ENCODE measurements around the gene NRP1. TPM values are rescaled to one million over a fixed set of nuclear protein-coding genes. Genes with fewer than 3 reads are reported as not detected.
A peak's percentile ranks its signal among the peaks of the same experiment; 100 is the strongest.

NRP1 gene
- total RNA-seq, 1 donor from 2014 or later: 175 TPM

DNA sequence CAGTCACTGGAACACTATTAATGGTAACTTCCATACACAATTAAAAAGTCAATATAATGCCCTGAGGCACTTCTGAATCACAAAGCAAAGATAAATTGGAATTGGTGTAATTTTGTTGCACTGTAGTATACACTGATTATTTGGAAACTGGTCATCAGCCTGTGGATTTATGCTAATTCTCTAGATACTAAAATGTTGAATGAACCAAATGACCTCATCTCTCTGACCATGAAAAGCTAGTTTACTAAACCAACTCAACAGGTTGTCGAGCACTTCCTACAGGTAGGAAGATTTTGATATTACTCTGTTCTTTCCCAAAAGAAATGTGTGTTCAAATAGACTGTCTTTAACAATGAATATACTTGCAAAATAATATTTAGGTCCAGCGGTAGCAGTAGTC is 5.3 kb downstream of the NRP1 start:
- ATAC-seq: no peak
- intact Hi-C loops (cut with micrococcal nuclease): loop anchor here (5.0 kb wide), 1 partner anchor 132 kb away; no protein-coding TSS in a partner anchor
- DNase-seq: no peak

DNA sequence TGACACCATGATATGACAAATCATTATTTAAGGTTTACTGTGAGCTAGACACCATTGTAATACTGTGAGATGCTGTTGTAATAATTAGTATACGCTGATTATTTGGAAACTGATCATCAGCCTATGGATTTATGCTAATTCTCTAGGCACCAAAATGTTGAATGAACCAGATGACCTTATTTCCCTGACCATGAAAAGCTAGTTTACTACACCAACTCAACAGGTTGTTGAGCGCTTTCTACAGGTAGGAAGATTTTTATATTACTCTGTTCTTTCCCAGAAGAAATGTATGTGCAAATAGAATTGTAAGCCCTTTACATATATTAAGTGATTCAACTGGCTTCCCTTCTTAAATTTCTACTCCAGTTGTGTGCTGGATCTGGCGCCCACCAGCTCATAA is 6.2 kb downstream of the NRP1 start:
- DNase-seq (no peak), ATAC-seq (no peak)
- intact Hi-C loops (cut with micrococcal nuclease): loop anchor here (5.0 kb wide), 1 partner anchor 131 kb away; no protein-coding TSS in a partner anchor

DNA sequence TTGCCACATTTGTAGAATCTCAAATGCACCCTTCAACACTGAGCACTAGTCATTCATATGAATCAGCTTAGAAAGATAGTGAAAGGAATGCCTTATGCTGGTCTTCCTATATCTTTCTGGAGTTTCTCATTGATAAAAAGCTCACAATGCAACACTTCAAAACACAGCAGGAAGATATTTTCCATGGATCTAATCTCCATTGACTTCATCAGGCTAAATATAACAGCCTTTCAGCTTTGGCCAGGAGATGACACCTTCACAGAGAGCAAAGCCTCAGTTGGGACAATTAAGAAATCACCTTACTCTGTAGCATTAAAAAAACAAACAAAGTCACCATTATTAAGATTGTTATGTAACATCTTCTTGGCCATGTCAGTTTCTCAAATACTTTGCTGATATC is 6.7 kb downstream of the NRP1 start:
- ATAC-seq (peak; percentile 37), DNase-seq (no peak)
- intact Hi-C loops (cut with micrococcal nuclease): loop anchor here (5.0 kb wide), 1 partner anchor 130 kb away; no protein-coding TSS in a partner anchor

DNA sequence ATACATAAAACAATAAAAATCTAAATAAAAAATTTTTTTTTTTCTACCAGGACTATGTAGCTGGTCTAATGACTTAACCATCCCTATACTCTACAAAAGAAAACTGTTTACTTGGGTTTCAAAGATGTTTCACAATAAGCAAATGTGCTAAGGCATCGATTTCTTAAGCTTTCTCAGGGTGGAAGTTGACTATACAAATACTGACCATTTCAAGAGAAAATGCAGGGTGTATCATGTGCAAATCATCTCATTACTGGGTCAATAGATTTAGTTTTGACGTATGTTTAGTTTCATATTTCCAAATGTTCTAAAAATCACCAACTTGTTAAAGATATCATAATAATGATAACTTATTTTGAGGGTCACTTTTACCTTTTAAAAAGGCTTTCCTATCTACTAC is 7.5 kb downstream of the NRP1 start:
- ATAC-seq: no peak
- no peak for DNase-seq
- intact Hi-C loops (cut with micrococcal nuclease): loop anchor here (5.0 kb wide), 1 partner anchor 130 kb away; no protein-coding TSS in a partner anchor

DNA sequence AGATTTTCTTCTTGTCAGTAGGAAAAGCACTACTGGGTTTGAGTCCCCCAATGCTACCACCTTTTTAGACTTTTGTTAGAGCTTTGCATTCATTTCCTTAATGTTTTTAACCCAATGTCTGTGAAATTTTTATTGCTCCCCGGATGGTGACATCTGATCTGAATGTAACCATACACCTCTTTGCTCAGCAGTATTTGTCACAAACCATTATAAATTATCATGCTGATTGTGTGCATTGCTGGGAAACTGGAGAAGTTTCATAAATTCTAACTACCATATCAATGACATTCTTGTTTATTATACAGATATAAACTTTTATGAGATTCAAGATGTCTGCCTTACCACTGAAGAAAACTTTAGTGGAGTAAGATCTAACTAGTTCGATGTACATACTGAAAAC is 8.5 kb downstream of the NRP1 start:
- DNase-seq: no peak
- intact Hi-C loops (cut with micrococcal nuclease): loop anchor here (5.0 kb wide), 1 partner anchor 129 kb away; no protein-coding TSS in a partner anchor

DNA sequence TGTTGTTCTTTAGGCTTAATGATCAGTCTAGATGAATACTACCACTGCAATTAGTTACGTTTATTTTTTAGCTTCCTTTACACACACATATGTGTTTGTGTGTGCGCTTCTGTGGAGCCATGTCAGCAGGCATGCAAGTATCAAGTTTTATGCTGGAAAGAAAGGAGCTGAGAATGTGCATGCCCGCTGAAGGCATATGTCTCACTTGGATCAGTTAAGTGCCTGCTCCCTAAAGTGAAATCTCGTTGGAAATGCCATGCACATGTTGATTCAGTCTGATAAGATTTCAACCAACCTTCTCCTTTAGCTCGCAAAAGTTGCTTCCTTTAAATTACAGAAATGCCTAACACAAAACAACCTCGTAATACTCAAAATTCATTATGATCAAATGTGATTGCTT is 10.7 kb downstream of the NRP1 start:
- DNase-seq (no peak), ATAC-seq (no peak)
- intact Hi-C loops (cut with micrococcal nuclease): no loop called here

More for the DNA sequence above, 8.5 kb downstream of the NRP1 start:
- no peak for ATAC-seq

DNA sequence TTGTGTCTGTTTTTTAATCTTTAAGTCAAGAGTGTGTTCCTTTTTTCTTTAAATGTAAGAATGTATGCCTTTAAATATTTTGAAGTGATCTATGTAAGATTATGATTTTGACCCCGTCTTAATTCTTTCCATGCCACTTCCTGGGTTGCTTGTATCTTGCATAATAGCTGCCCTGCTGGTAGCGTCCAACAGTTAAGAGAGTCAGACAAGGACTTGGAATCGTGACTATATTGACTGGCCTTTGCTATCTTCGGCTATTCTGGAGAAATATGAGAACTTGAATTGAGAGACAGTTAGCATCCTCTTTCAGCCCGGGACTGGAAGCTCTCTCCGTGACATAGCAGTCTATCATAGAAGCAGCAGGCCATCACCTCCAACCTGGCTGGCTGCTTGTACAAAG is 13.0 kb downstream of the NRP1 start:
- ATAC-seq (peak; percentile 18), DNase-seq (no peak)
- intact Hi-C loops (cut with micrococcal nuclease): no loop called here

DNA sequence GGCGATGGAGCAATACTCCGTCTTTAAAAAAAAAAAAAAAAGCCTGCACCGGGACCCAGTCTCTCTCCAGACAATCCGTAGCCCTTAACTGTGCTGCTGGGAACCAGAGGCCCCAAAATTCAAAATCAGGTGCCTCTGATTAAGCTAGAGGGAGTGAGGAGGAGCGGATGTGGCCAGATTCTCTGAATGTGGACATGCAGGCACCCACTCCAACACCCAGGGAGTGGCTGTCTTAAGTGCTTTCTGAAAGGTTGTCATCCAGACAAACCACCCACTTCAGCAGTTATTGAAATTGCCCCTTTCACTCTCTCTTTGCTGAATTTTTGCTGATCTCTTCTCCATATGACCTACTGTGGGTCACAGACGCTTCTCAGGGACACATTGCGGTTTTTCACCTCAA is 14.2 kb downstream of the NRP1 start:
- intact Hi-C loops (cut with micrococcal nuclease): no loop called here
- DNase-seq (no peak), ATAC-seq (no peak)

DNA sequence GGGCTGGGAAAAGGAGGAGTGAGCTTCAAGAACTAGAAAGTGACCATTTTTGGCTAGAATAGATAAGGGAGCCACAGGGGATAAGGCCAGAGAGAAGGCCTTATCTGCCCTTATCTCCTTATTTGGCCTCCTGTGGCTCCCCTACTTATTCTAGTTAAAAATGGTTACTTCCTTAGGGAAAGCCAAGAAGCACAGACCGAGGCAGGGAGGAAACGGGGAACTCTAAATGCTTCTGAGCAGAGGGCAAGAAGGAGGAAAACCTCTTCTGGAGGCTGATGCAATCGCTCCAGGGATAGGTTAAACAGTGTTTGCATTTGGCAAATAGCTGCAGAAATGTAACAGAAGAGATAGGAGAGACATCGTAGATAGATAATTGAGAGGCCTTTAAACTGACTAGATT is 18.6 kb downstream of the NRP1 start:
- intact Hi-C loops (cut with micrococcal nuclease): no loop called here
- ATAC-seq: peak; percentile 43
- DNase-seq: no peak

DNA sequence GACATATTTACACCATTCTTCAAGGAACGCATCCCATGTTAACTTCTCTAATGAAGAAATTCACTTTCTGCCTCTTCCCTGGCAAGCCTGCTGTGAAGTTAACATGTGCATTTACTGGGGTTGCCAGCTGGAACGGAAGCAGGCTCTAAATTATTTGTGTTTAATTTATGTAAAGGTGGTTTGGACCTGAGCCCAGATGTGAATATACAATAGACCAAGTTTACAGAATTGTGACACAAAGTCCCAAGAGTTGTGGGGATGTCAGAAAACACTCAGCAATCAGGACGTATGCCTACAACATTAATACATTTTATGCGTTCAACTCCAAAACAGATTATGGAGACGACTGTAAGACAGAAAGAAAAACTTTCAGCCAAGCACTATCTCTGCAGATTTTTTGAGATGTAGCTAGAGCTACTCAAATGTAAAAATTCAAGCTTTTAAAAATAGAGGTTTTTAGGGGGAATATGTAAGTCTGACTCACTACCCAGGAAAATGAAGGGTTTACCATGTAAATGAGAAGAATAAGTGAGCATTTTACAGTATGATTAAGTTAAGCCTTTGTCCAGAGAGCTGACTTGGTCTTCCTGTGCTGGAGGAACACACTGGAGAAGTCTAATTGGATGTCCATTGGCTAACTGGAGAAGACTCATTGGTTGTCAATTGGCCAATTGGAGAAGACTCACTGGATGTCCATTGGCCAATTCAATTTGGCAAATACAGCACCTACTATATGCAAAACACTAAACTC is 19.5 kb downstream of the NRP1 start:
- ATAC-seq (no peak), DNase-seq (no peak)
- intact Hi-C loops (cut with micrococcal nuclease): no loop called here

DNA sequence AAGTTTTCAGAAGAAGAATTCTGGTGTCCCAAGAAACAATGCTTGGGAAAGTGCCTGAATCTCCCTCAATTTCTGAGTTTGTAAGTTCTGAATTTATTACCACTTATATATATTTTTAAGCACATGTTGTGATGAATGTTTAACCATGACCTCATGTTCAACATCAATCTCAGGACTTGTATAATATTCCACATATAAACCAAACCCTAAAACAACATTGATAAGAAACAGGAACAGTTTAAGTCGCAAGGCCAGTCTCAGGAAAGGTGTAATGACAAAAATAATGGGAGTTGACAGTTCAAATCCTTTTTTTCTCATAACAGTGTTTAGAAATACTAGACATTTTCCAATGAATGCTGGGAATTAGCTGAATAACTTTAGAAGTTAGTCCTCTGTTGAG is 22.8 kb downstream of the NRP1 start:
- no peak for ATAC-seq
- DNase-seq: no peak
- intact Hi-C loops (cut with micrococcal nuclease): no loop called here

DNA sequence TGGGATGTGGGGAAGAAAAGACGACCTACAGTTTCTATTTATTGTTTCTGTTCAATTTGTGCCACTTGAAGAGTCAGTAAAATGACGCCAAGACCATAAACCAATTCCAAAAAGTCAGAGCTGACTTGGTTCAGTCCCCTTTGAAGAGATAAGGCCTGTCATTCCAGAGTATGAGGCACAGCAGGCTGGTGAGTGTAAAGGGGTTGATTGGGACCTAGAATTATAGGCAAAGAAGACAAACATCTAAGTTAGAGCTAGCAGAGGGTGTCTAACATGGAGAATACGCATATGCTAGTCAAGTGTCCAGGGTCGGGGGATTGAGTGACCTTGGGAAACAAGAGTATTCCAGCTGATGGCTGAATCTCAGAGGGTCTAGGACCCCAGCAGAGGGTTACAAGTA is 23.6 kb downstream of the NRP1 start:
- peak; percentile 42 for ATAC-seq
- DNase-seq: no peak
- intact Hi-C loops (cut with micrococcal nuclease): no loop called here

DNA sequence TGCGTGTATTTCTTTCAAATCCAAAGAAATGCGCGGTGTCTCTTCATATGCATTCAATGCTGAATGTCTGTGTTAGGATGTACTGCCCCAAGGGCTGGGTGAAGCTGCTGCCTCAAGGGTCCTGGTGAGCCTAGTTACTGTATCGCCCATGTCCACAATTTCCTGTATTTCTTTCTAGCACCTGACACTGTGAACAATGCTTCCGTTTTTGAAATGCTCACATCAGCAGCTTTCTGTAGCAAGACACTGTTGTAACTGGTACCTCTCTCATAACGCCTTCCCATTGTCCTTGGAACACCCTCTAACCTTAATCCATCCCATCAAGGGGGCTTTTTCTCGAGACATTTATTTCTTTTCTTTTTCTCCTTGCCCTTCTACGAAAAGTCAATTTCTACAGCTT is 25.1 kb downstream of the NRP1 start:
- peak; percentile 17 for ATAC-seq
- DNase-seq: no peak
- intact Hi-C loops (cut with micrococcal nuclease): no loop called here

DNA sequence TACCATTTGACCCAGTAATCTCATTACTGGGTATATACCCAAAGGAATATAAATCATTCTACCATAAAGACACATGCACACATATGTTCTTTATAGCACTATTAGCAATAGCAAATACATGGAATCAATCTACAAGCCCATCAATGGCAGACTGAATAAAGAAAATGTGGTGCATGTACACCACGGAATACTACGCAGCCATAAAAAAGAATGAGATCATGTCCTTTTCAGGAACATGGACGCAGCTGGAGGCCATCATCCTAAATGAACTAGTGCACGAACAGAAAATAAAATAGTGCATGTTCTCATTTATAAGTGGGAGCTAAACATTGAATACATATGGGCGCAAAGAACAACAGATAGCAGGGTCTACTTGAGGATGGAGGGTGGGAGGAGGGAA is 26.6 kb downstream of the NRP1 start:
- DNase-seq (no peak), ATAC-seq (no peak)
- intact Hi-C loops (cut with micrococcal nuclease): no loop called here

DNA sequence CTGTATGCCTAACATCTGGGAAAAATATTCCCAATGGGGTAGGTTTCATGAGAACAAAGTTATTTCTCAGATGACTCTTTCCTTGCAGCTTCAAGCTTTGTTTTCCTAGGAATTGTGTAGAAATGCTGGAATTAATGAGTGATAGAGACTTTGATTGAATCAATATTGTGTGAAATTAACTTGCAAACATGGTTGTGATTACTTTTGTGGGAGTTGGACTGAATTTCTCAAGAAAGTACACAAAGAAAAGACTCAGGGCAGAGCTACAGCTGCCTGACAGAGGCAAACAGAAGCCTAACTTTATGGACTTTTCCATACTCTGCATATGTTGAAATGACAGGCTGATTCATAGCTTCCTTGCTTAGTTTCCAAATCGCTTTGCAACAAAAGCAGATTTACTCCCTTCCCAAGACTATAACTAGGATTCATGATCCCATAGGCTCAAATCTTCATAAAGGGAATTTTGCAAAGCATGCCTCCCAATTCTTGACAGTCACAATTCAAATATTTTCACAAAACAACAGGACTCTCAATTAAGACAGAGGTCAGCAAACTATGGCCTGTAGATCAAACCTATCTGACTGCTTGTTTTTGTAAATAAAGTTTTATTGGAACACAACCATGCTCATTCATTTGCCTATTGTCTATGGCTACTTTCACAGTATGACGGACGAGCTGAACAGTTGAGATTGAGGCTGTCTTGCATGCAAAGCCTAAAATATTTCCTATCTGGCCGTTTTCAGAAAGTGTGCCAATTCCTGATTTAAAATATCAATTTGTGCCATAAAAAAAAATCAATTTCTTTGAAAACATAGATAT is 27.6 kb downstream of the NRP1 start:
- intact Hi-C loops (cut with micrococcal nuclease): no loop called here
- DNase-seq: no peak
- no peak for ATAC-seq

DNA sequence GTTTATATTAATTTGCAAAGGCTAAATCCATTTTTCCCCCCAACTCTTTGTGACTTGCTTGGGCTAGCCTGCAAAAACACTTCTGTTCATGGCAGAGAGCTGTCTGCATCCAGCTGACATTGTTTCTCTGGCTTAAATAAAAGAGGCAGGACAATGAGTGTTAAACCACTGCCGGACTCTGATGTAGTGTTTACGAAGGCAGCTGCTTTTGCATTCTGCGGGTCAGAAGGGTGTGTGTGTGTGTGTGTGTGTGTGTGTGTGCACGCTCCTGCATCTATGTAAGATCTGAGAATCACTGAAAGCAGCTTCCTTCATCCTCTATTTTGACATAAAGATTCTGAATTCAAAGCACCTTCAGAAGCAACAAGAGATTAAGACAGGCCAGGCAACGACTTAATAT is 28.3 kb downstream of the NRP1 start:
- ATAC-seq (peak; percentile 12), DNase-seq (no peak)
- intact Hi-C loops (cut with micrococcal nuclease): no loop called here

DNA sequence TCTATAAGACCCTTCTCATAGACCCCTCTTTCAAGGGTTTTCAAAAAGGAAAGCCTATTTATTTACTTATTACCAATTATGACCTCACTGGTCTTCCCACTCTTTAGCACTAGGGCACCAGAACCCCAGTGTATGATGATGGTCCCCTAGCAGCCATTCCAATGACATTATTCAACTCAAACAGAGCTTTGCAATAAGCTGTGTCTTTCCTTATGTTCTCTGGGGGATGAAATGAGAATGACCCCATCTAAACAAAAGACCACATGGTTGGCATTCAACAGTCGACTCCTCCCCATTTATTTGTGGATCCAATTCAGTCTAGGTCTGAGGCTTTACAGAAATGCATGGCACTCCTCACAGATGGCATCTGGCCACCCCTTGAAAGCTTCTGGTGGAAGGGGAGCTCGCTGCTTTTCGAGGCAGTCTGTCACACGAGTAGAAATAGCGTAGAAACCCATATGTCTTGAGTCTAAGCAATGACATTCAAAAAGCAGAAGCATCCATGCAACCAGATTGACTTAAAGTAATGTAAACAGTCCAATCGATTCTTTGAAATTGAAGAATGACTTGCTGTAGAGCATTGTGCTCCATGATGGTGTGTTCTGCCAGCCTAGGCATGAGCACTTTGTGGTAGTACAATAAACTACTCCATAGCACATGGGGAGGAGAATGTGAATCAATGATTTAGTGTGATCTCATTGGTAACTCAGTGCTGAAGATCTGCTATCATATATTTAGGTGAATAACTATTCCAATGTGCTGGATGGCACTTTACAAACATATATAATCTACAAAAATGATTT is 29.8 kb downstream of the NRP1 start:
- intact Hi-C loops (cut with micrococcal nuclease): no loop called here

DNA sequence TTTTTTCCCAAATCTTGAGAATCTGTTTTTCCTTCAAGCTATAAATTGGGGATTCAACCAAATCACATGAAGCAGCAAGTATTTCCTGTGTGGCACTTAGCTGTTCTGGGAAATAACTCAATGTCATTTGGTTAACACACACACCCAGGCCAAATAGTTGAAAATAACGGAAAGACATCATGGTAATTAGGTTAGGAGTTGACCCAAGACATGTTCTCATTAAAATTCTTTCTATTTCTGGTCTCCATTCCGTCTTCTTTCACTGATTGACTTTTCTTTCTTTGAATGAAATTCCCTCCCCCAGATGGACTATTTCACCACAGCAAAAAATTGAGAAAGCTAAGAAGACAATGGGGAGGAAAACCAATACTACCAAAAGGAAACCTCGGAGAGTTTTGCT is 30.5 kb downstream of the NRP1 start:
- ATAC-seq (no peak), DNase-seq (no peak)
- intact Hi-C loops (cut with micrococcal nuclease): no loop called here

More for the DNA sequence above, 29.8 kb downstream of the NRP1 start:
- no peak for DNase-seq
- no peak for ATAC-seq

DNA sequence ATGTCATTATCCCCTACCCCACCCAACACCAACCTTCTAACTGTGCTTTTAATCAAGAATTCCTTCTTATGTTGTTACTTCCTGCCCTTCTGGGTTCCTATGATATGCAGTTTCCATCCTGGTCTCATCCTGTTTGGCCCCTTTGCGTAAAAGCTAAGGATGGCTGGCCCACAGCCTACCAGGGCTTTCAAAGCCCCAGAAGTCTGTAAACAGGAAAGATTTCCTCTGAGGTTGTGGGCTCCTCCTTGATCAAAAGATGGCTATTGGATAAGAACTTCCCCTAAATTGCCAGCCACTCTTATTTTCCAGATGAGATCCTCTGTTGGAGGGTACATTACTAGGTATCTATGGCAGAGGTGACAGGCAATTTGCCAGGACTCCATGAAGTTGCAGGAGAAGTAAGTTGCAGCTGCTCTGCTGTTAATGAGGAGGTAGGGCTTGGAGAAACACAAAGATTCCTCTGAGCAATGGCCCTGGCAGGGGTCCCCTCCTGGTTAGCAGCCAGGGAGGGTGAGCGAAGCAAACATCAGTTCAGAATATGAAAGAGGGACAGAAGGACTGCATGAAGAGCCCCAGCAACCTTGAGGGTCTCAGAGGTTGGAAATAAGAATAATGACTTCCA is 32.1 kb downstream of the NRP1 start:
- DNase-seq: no peak
- peak; percentile 38 for ATAC-seq
- intact Hi-C loops (cut with micrococcal nuclease): no loop called here

Measured in left ventricle myocardium superior (tissue), 1 donor.